DOHH2 (cell line): ENCODE results near the gene BABAM2.

Experiments used
- H3F3A ChIP-seq: fragments of 200-600 bp; sonication (generic), shearing (Covaris generic); 2 replicates; pipeline ENCODE4 v1.6.0; 2016; ENCODE audit warnings: antibody characterized with exemption, mild to moderate bottlenecking; ENCODE audit not compliant: control insufficient read depth, insufficient read depth
- H3K27ac ChIP-seq: fragments of 200-600 bp; sonication (generic); 2 replicates; pipeline ENCODE4 v1.5.1; 2014; ENCODE audit warnings: low read depth, mild to moderate bottlenecking, low read length, moderate library complexity
- H3K27me3 ChIP-seq: fragments of 200-600 bp; sonication (generic); 2 replicates; pipeline ENCODE4 v1.6.1; 2014; ENCODE audit warnings: mild to moderate bottlenecking, low read length, mixed read lengths; ENCODE audit not compliant: control insufficient read depth
- H3K36me3 ChIP-seq: fragments of 200-600 bp; sonication (generic); 2 replicates; pipeline ENCODE4 v1.6.1; 2014; ENCODE audit warnings: mild to moderate bottlenecking, low read length, moderate library complexity, mixed read lengths; ENCODE audit not compliant: control insufficient read depth
- H3K4me1 ChIP-seq: fragments of 200-600 bp; sonication (generic); 2 replicates; pipeline ENCODE4 v1.6.1; 2014; ENCODE audit warnings: mild to moderate bottlenecking, low read length, mixed read lengths; ENCODE audit not compliant: control insufficient read depth
- H3K4me2 ChIP-seq: fragments of 200-600 bp; sonication (generic); 2 replicates; pipeline ENCODE4 v1.6.0; 2014; ENCODE audit warnings: mild to moderate bottlenecking, low read length, moderate library complexity
- H3K4me3 ChIP-seq: fragments of 200-600 bp; sonication (generic); 2 replicates; pipeline ENCODE4 v1.5.1; 2014; ENCODE audit warnings: mild to moderate bottlenecking, low read length, mixed read lengths
- H3K79me2 ChIP-seq: fragments of 200-600 bp; sonication (generic); 2 replicates; pipeline ENCODE4 v1.6.1; 2014; ENCODE audit warnings: mild to moderate bottlenecking, low read length, mixed read lengths; ENCODE audit not compliant: control insufficient read depth
- H3K9me2 ChIP-seq: fragments of 200-600 bp; sonication (generic); replicated peaks from 2 replicates; pipeline ENCODE4 v1.6.1; 2014; ENCODE audit warnings: mild to moderate bottlenecking, low read length, mixed read lengths; ENCODE audit not compliant: control insufficient read depth
- H3K9me3 ChIP-seq: fragments of 200-600 bp; sonication (generic); 2 replicates; pipeline ENCODE4 v1.6.1; 2014; ENCODE audit warnings: antibody characterized with exemption, low read length, mixed read lengths; ENCODE audit not compliant: control insufficient read depth, insufficient read depth
- H4K20me1 ChIP-seq: fragments of 200-600 bp; sonication (generic); 2 replicates; pipeline ENCODE4 v1.6.0; 2014; ENCODE audit warnings: low read depth, mild to moderate bottlenecking, antibody characterized with exemption, low read length, moderate library complexity; ENCODE audit not compliant: control insufficient read depth, insufficient read depth
- CTCF ChIP-seq: fragments of 200-600 bp; sonication (generic); IDR thresholded peaks from one replicate; pipeline ENCODE4 v1.5.1; 2014; ENCODE audit warnings: antibody characterized with exemption, mild to moderate bottlenecking, low read depth, low read length; ENCODE audit not compliant: poor library complexity, severe bottlenecking
- EZH2phosphoT487 ChIP-seq: fragments of 200-600 bp; sonication (generic); IDR thresholded peaks from 2 replicates; pipeline ENCODE4 v1.6.1; 2017; ENCODE audit warnings: borderline replicate concordance, mild to moderate bottlenecking, antibody characterized with exemption, low read length, moderate library complexity, mixed read lengths

BABAM2 gene

GRCh38 chr2:27993950-27994728 lies 103.6 kb downstream of the BABAM2 start:
- Histone ChIP-seq H3K27ac (no peak overlapping the region), H3K79me2 (no peaks in the 10 kb centered on the region), H3F3A (no peaks in the 10 kb centered on the region)

GRCh38 chr2:27996156-27996922 lies 105.8 kb downstream of the BABAM2 start:
- Histone ChIP-seq H3K4me2 (no peak overlapping the region), H3K9me3 (no peaks in the 10 kb centered on the region), H3K4me1 (no peaks in the 10 kb centered on the region), H3K36me3 (no peaks in the 10 kb centered on the region), H3K79me2 (no peaks in the 10 kb centered on the region), H3K4me3 (no peak overlapping the region), H4K20me1 (no peaks in the 10 kb centered on the region), H3K9me2 (no peaks in the 10 kb centered on the region), H3F3A (no peaks in the 10 kb centered on the region), H3K27me3 (no peaks in the 10 kb centered on the region), H3K27ac (no peak overlapping the region)
- TF ChIP-seq CTCF (no peak), EZH2phosphoT487 (no peak)

More at GRCh38 chr2:27993950-27994728, 103.6 kb downstream of the BABAM2 start:
- Histone ChIP-seq H4K20me1 (no peaks in the 10 kb centered on the region), H3K4me3 (no peak overlapping the region), H3K9me2 (no peaks in the 10 kb centered on the region), H3K36me3 (no peaks in the 10 kb centered on the region), H3K27me3 (no peaks in the 10 kb centered on the region), H3K4me1 (no peaks in the 10 kb centered on the region), H3K4me2 (no peak overlapping the region), H3K9me3 (no peaks in the 10 kb centered on the region)
- TF ChIP-seq CTCF (no peak), EZH2phosphoT487 (no peak)

- no peaks in the 10 kb centered on the region for H3K4me1 ChIP-seq
- TF ChIP-seq EZH2phosphoT487 (no peak), CTCF (no peak)
- H3K4me3 ChIP-seq: no peak overlapping the region
- no peaks in the 10 kb centered on the region for H3K9me2 ChIP-seq
- H3K27ac ChIP-seq: no peak overlapping the region
- H3F3A ChIP-seq: no peaks in the 10 kb centered on the region
- no peaks in the 10 kb centered on the region for H3K36me3 ChIP-seq
- no peaks in the 10 kb centered on the region for H4K20me1 ChIP-seq
- no peaks in the 10 kb centered on the region for H3K27me3 ChIP-seq
- no peaks in the 10 kb centered on the region for H3K79me2 ChIP-seq
- no peaks in the 10 kb centered on the region for H3K9me3 ChIP-seq
- no peak overlapping the region for H3K4me2 ChIP-seq
Measured at GRCh38 chr2:28000287-28000686, 109.8 kb downstream of the BABAM2 start.
